IMR-90 (cell line): ENCODE results near the gene APOBR.

Experiments used
- BHLHE40 ChIP-seq: fragments of 150-350 bp; IDR thresholded peaks from 2 replicates; pipeline ENCODE4 v1.6.1; 2016; ENCODE audit warnings: mild to moderate bottlenecking, low read depth, low read length
- CHD1 ChIP-seq: IDR thresholded peaks from 2 replicates; pipeline ENCODE4 v1.6.1; 2012; ENCODE audit warnings: low read depth, low read length, improper control_type of control experiment
- CTCF ChIP-seq: conservative IDR thresholded peaks from 2 replicates; pipeline ENCODE4 v1.5.1; 2012; ENCODE audit warnings: mild to moderate bottlenecking, low read depth, low read length, improper control_type of control experiment
- ELK1 ChIP-seq: fragments of 150-350 bp; IDR thresholded peaks from 2 replicates; pipeline ENCODE4 v1.6.1; 2016; ENCODE audit warnings: low read depth, mild to moderate bottlenecking, low read length, moderate library complexity, borderline replicate concordance
- FOS ChIP-seq: fragments of 150-350 bp; IDR thresholded peaks from 2 replicates; pipeline ENCODE4 v1.6.1; 2016; ENCODE audit warnings: low read depth, low read length
- MAZ ChIP-seq: IDR thresholded peaks from 2 replicates; pipeline ENCODE4 v1.6.1; 2012; ENCODE audit warnings: low read depth, mild to moderate bottlenecking, low read length, improper control_type of control experiment, moderate library complexity, borderline replicate concordance
- MXI1 ChIP-seq: IDR thresholded peaks from 2 replicates; pipeline ENCODE4 v1.6.1; 2012; ENCODE audit warnings: low read depth, mild to moderate bottlenecking, low read length, moderate library complexity, borderline replicate concordance
- POLR2A ChIP-seq: IDR thresholded peaks from 2 replicates; pipeline ENCODE4 v1.6.1; 2012; ENCODE audit warnings: mild to moderate bottlenecking, low read depth, low read length
- RAD21 ChIP-seq: IDR thresholded peaks from 2 replicates; pipeline ENCODE4 v1.6.1; 2012; ENCODE audit warnings: low read length, improper control_type of control experiment
- RCOR1 ChIP-seq: IDR thresholded peaks from 2 replicates; pipeline ENCODE4 v1.6.1; 2012; ENCODE audit warnings: mild to moderate bottlenecking, low read length, improper control_type of control experiment; ENCODE audit not compliant: insufficient replicate concordance
- USF2 ChIP-seq: fragments of 150-350 bp; IDR thresholded peaks from 2 replicates; pipeline ENCODE4 v1.6.1; 2017; ENCODE audit warnings: mild to moderate bottlenecking, antibody characterized with exemption, low read length, low read depth

GRCh38 chr16:28511801-28512789 lies 17.7 kb downstream of the APOBR start:
- TF ChIP-seq CTCF (no peak), POLR2A (no peak), USF2 (no peak), RCOR1 (no peak), MXI1 (no peak), FOS (no peak), MAZ (no peak), BHLHE40 (no peak), CHD1 (no peak), ELK1 (no peak), RAD21 (no peak)
